Natural killer cell (primary cell): ENCODE results near the gene ERBIN. TPM values are rescaled to one million over a fixed set of nuclear protein-coding genes. Genes with fewer than 3 reads are reported as not detected.

Experiments used
- ATAC-seq, 3 donors: fragments of 150-1000 bp in 2 of 3; fragments of 200-7000 bp in 1 of 3; cut with Tn5 transposase; 1 replicate in 1 of 3; 2 replicates in 2 of 3; pipeline ENCODE4 v1.10.0; 2021; ENCODE audit warnings: mild to moderate bottlenecking in 2 of 3, moderate library complexity in 2 of 3
- DNase-seq, 2 donors: peaks; one replicate each; pipeline versions ENCODE4 v3.0.0 to v3.0.0-alpha.2; 2013 to 2021; ENCODE audit warnings: mixed read lengths in 1 of 2
- H3K27ac ChIP-seq: one replicate; pipeline ENCODE4 v1.5.1; 2013; ENCODE audit warnings: mild to moderate bottlenecking, low read length
- H3K27me3 ChIP-seq: one replicate; pipeline ENCODE4 v1.6.1; 2013; ENCODE audit warnings: low read length; ENCODE audit not compliant: control insufficient read depth, insufficient read depth
- H3K36me3 ChIP-seq: one replicate; pipeline ENCODE4 v1.6.1; 2013; ENCODE audit warnings: low read length; ENCODE audit not compliant: control insufficient read depth, insufficient read depth
- H3K4me1 ChIP-seq: one replicate; pipeline ENCODE4 v1.6.1; 2013; ENCODE audit warnings: low read length; ENCODE audit not compliant: control insufficient read depth, insufficient read depth
- H3K4me3 ChIP-seq: one replicate; pipeline ENCODE4 v1.5.1; 2013; ENCODE audit warnings: low read length
- H3K9me3 ChIP-seq: one replicate; pipeline ENCODE4 v1.6.1; 2013; ENCODE audit warnings: low read length; ENCODE audit not compliant: control insufficient read depth, insufficient read depth
- H3K27ac Mint-ChIP-seq, 2 donors: one replicate each; pipeline ENCODE4 v1.8.0; 2022; ENCODE audit warnings: mild to moderate bottlenecking in 2 of 2, mixed read lengths in 2 of 2, moderate library complexity in 1 of 2
- H3K27me3 Mint-ChIP-seq, 2 donors: one replicate each; pipeline ENCODE4 v1.8.0; 2022; ENCODE audit warnings: low read depth in 2 of 2, mixed read lengths in 2 of 2
- H3K36me3 Mint-ChIP-seq: one replicate; pipeline ENCODE4 v1.8.0; 2022; ENCODE audit warnings: mixed read lengths
- H3K4me1 Mint-ChIP-seq, 2 donors: one replicate each; pipeline ENCODE4 v1.8.0; 2022; ENCODE audit warnings: mixed read lengths in 2 of 2
- H3K4me3 Mint-ChIP-seq: one replicate; pipeline ENCODE4 v1.8.0; 2022; ENCODE audit warnings: mild to moderate bottlenecking, moderate library complexity, mixed read lengths
- H3K9me3 Mint-ChIP-seq, 2 donors: one replicate each; pipeline ENCODE4 v1.8.0; 2022; ENCODE audit warnings: mixed read lengths in 2 of 2
- CTCF ChIP-seq: fragments of 200-600 bp; IDR thresholded peaks from one replicate; pipeline ENCODE4 v1.8.0; 2022; ENCODE audit warnings: antibody characterized with exemption
- WGBS: methylation state at CpG from one replicate; pipeline ENCODE4 v1.1.7; 2013; ENCODE audit warnings: missing lambda C conversion rate; ENCODE audit not compliant: insufficient coverage; 5-methylcytosine and 5-hydroxymethylcytosine counted together
- intact Hi-C: fragments of 100-400 bp; cut with micrococcal nuclease; formaldehyde crosslinking; loops from one replicate; pipeline ENCODE4 v1.14.2; 2022
- total RNA-seq, 4 donors: library from RNA; stranded (reverse); fragments of 120-200 nt in 1 of 4; gene quantifications; one replicate each; pipeline versions ENCODE4 v1.2.3 to v1.2.4, GENCODE V29; 2013 to 2022

ERBIN gene
- total RNA-seq, 3 donors from 2014 or later (not counting 1 experiment from before 2014, with no cell fraction given), result 153 to 171 (median 166) TPM

- Mint-ChIP-seq H3K4me3 (no peak overlapping the region), H3K36me3 (no peaks in the 10 kb centered on the region), H3K9me3 (no peaks in the 10 kb centered on the region), H3K4me1 (no peaks in the 10 kb centered on the region), H3K27ac (no peak overlapping the region), H3K27me3 (peaks cover 0 to 6% of the 10 kb centered on the region in 2 donors)
- no peak for TF ChIP-seq CTCF
- Histone ChIP-seq H3K4me1 (no peaks in the 10 kb centered on the region), H3K27ac (no peak overlapping the region), H3K27me3 (no peaks in the 10 kb centered on the region), H3K36me3 (no peaks in the 10 kb centered on the region), H3K9me3 (no peaks in the 10 kb centered on the region), H3K4me3 (no peak overlapping the region)
- ATAC-seq (no peak), DNase-seq (no peak)
- whole genome bisulfite sequencing, result 94% methylated on average over 4 of the region's 4 CpGs
- intact Hi-C loops, result no loop called here
Observed at GRCh38 chr5:65902104-65902503, 24.3 kb upstream of the ERBIN start.

- H3K27me3 ChIP-seq, result no peaks in the 10 kb centered on the region
- no peaks in the 10 kb centered on the region for H3K4me1 ChIP-seq
- TF ChIP-seq CTCF, result no peak
- Mint-ChIP-seq H3K9me3 (no peaks in the 10 kb centered on the region), H3K27me3 (peaks cover 0 to 6% of the 10 kb centered on the region in 2 donors), H3K4me3 (no peak overlapping the region), H3K4me1 (no peaks in the 10 kb centered on the region), H3K36me3 (no peaks in the 10 kb centered on the region), H3K27ac (no peak overlapping the region)
- 56% methylated on average over 1 of the region's 1 CpG for WGBS
- H3K36me3 ChIP-seq, result no peaks in the 10 kb centered on the region
- DNase-seq (no peak), ATAC-seq (no peak)
- H3K4me3 ChIP-seq, result no peak overlapping the region
- intact Hi-C loops, result no loop called here
- H3K9me3 ChIP-seq, result no peaks in the 10 kb centered on the region
- no peak overlapping the region for H3K27ac ChIP-seq
Observed at GRCh38 chr5:65903581-65903980, 22.8 kb upstream of the ERBIN start.

- H3K27ac ChIP-seq, result no peak overlapping the region
- no peaks in the 10 kb centered on the region for H3K9me3 Mint-ChIP-seq
- H3K36me3 ChIP-seq, result no peaks in the 10 kb centered on the region
- H3K4me3 ChIP-seq, result no peak overlapping the region
- no peak overlapping the region for H3K27ac Mint-ChIP-seq
- H3K36me3 Mint-ChIP-seq, result no peaks in the 10 kb centered on the region
- intact Hi-C loops, result no loop called here
- H3K27me3 Mint-ChIP-seq, result no peaks in the 10 kb centered on the region
- H3K4me1 ChIP-seq, result no peaks in the 10 kb centered on the region
- no peak overlapping the region for H3K4me3 Mint-ChIP-seq
- DNase-seq, result no peak
- no peak for TF ChIP-seq CTCF
- no peak for ATAC-seq
- H3K9me3 ChIP-seq, result no peaks in the 10 kb centered on the region
- H3K27me3 ChIP-seq, result no peaks in the 10 kb centered on the region
- H3K4me1 Mint-ChIP-seq, result no peaks in the 10 kb centered on the region
Observed at GRCh38 chr5:65906256-65906655, 20.1 kb upstream of the ERBIN start.

- intact Hi-C loops, result no loop called here
- TF ChIP-seq CTCF, result no peak
- no peaks in the 10 kb centered on the region for H3K27me3 Mint-ChIP-seq
- Histone ChIP-seq H3K4me1 (no peaks in the 10 kb centered on the region), H3K27ac (no peak overlapping the region), H3K36me3 (no peaks in the 10 kb centered on the region), H3K4me3 (no peak overlapping the region), H3K27me3 (no peaks in the 10 kb centered on the region), H3K9me3 (no peaks in the 10 kb centered on the region)
- no peaks in the 10 kb centered on the region for H3K4me1 Mint-ChIP-seq
- no CpG with 5 or more reads among the region's 2 CpGs for WGBS
- no peak overlapping the region for H3K27ac Mint-ChIP-seq
- H3K4me3 Mint-ChIP-seq, result no peak overlapping the region
- H3K36me3 Mint-ChIP-seq, result no peaks in the 10 kb centered on the region
- DNase-seq (no peak), ATAC-seq (no peak)
- no peaks in the 10 kb centered on the region for H3K9me3 Mint-ChIP-seq
Observed at GRCh38 chr5:65907135-65907534, 19.2 kb upstream of the ERBIN start.
